Breast epithelium (tissue), 3 donors: Measurements from ENCODE around the gene CLN6.

Source experiments
- POLR2A ChIP-seq: fragments of 450-650 bp; IDR thresholded peaks from one replicate; pipeline ENCODE4 v1.6.1; 2016; ENCODE audit warnings: antibody characterized with exemption, mild to moderate bottlenecking, moderate library complexity
- TF ChIP-seq, protein P1 (sequence below), 3 donors: fragments of 450-650 bp; IDR thresholded peaks; one replicate each; pipeline ENCODE4 v1.5.1; 2016 to 2017; ENCODE audit warnings: antibody characterized with exemption in 3 of 3, mild to moderate bottlenecking in 3 of 3, moderate library complexity in 3 of 3

DNA sequence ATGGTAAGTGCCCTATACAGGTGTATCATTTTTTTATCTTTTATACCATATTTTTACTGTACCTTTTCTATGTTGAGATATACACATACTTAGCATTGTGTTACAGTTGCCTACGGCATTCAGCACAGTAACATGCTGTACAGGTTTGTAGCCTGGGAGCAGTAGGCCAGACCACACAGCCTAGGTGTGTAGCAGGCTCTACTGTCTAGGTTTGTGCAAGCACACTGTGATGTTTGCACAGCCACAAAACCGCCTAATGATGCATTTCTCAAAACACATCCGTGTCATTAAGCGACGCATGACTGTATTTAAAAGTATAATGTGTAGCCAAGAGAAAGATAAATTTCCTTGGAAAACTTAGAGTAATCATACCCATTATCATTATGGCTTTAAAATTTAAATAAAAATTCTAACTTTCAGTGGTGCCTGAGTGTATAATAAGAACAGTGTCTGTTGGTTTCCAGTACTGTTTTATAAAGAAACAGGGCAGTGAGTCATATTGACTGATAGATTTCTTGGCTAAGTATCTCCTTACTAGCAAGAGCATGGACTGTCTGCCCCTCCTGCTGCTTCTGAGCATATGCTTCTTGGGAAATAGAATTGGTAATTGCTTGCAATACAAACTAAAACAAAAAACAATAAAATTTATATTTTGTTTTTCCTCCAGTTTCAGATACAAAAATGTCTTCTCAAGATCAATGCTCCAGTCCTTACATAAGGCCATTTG is 42.7 kb downstream of the CLN6 start:
- TF ChIP-seq, protein P1, sequence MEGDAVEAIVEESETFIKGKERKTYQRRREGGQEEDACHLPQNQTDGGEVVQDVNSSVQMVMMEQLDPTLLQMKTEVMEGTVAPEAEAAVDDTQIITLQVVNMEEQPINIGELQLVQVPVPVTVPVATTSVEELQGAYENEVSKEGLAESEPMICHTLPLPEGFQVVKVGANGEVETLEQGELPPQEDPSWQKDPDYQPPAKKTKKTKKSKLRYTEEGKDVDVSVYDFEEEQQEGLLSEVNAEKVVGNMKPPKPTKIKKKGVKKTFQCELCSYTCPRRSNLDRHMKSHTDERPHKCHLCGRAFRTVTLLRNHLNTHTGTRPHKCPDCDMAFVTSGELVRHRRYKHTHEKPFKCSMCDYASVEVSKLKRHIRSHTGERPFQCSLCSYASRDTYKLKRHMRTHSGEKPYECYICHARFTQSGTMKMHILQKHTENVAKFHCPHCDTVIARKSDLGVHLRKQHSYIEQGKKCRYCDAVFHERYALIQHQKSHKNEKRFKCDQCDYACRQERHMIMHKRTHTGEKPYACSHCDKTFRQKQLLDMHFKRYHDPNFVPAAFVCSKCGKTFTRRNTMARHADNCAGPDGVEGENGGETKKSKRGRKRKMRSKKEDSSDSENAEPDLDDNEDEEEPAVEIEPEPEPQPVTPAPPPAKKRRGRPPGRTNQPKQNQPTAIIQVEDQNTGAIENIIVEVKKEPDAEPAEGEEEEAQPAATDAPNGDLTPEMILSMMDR (IDR thresholded peaks at IDR 0.05), result no peak
- no peak for TF ChIP-seq POLR2A
